K562 (cell line): ENCODE results near the gene PXN.

ENCODE experiments used
- CHD1 ChIP-seq: fragments of 200-600 bp; sonication (generic); IDR thresholded peaks from one replicate; pipeline ENCODE4 v1.6.1; 2012; ENCODE audit warnings: mild to moderate bottlenecking, moderate library complexity, low read length, inconsistent platforms
- EZH2 ChIP-seq: IDR thresholded peaks from 2 replicates; pipeline ENCODE4 v1.6.1; 2012; ENCODE audit warnings: low read depth, mild to moderate bottlenecking, inconsistent platforms, low read length, borderline replicate concordance
- FOXA3 ChIP-seq, 2 experiments: fragments of 450-650 bp in 1 of 2; sonication (generic) in 1 of 2; formaldehyde crosslinking; IDR thresholded peaks in 1 of 2; conservative IDR thresholded peaks in 1 of 2; 2 replicates each; pipeline versions ENCODE4 v1.4.0 to v1.8.0; 2020 to 2022; ENCODE audit warnings: mild to moderate bottlenecking in 2 of 2, missing genetic modification reagents in 1 of 2
- GABPA ChIP-seq: fragments of 200-800 bp; sonication (Bioruptor generic); conservative IDR thresholded peaks from 2 replicates; pipeline ENCODE4 v1.6.1; 2016; ENCODE audit warnings: low read depth, missing genetic modification characterization, missing compliant biosample characterization
- GTF2F1 ChIP-seq: IDR thresholded peaks from 2 replicates; pipeline ENCODE4 v1.6.1; 2011; ENCODE audit warnings: low read depth, low read length, improper control_type of control experiment
- HNRNPK ChIP-seq: fragments of 200-400 bp; formaldehyde crosslinking; IDR thresholded peaks from one replicate; pipeline ENCODE4 v1.6.1; 2018; ENCODE audit warnings: mild to moderate bottlenecking, low read depth, low read length; ENCODE audit not compliant: poor library complexity, severe bottlenecking
- JUND ChIP-seq, 2 experiments: IDR thresholded peaks; 2 replicates in 1 of 2; 3 replicates in 1 of 2; pipeline ENCODE4 v1.6.1; 2011; ENCODE audit warnings: borderline replicate concordance in 2 of 2, low read depth in 2 of 2, low read length in 2 of 2, improper control_type of control experiment in 1 of 2, missing biosample characterization in 1 of 2, missing genetic modification characterization in 1 of 2, missing genetic modification reagents in 1 of 2
- KLF1 ChIP-seq: fragments of 450-650 bp; IDR thresholded peaks from 2 replicates; pipeline ENCODE4 v1.6.1; 2016; ENCODE audit warnings: missing genetic modification characterization, missing compliant biosample characterization
- TBL1XR1 ChIP-seq, 2 experiments: IDR thresholded peaks; 2 replicates each; pipeline ENCODE4 v1.6.1; 2012; ENCODE audit warnings: improper control_type of control experiment in 2 of 2, low read length in 2 of 2, mild to moderate bottlenecking in 1 of 2
- YY1 ChIP-seq, 3 experiments: IDR thresholded peaks; 2 replicates each; pipeline ENCODE4 v1.6.1; 2011; ENCODE audit warnings: low read length in 2 of 3, mild to moderate bottlenecking in 2 of 3, moderate library complexity in 2 of 3, borderline replicate concordance in 1 of 3, control low read depth in 1 of 3, low read depth in 1 of 3; ENCODE audit not compliant: insufficient read depth in 3 of 3, insufficient replicate concordance in 2 of 3, control insufficient read depth in 1 of 3, insufficient read length in 1 of 3; ENCODE audit errors: extremely low read depth in 1 of 3
- ZNF41 ChIP-seq: fragments of 250-450 bp; sonication (Bioruptor Pico); conservative IDR thresholded peaks from 2 replicates; pipeline ENCODE4 v1.4.0; 2020; ENCODE audit warnings: mild to moderate bottlenecking
- TF ChIP-seq, protein P1 (sequence below): sonication (generic); formaldehyde crosslinking; IDR thresholded peaks from 2 replicates; pipeline ENCODE4 v1.5.0; 2020; ENCODE audit warnings: missing genetic modification reagents
- TF ChIP-seq, protein P2 (sequence below): fragments of 250-450 bp; sonication (Bioruptor Pico); IDR thresholded peaks from 2 replicates; pipeline ENCODE4 v1.9.0; 2021; ENCODE audit warnings: mild to moderate bottlenecking, inconsistent platforms
- TF ChIP-seq, protein P3 (sequence below), 3 experiments: fragments of 200-800 bp in 1 of 3; fragments of 250-450 bp in 1 of 3; fragments of 450-650 bp in 1 of 3; sonication (Bioruptor Pico) in 1 of 3; sonication (Bioruptor generic) in 1 of 3; formaldehyde crosslinking in 1 of 3; IDR thresholded peaks; 2 replicates each; pipeline versions ENCODE4 v1.6.1 to v1.8.0; 2016 to 2022; ENCODE audit warnings: mild to moderate bottlenecking in 2 of 3, missing genetic modification characterization in 2 of 3, missing compliant biosample characterization in 1 of 3, moderate library complexity in 1 of 3

DNA sequence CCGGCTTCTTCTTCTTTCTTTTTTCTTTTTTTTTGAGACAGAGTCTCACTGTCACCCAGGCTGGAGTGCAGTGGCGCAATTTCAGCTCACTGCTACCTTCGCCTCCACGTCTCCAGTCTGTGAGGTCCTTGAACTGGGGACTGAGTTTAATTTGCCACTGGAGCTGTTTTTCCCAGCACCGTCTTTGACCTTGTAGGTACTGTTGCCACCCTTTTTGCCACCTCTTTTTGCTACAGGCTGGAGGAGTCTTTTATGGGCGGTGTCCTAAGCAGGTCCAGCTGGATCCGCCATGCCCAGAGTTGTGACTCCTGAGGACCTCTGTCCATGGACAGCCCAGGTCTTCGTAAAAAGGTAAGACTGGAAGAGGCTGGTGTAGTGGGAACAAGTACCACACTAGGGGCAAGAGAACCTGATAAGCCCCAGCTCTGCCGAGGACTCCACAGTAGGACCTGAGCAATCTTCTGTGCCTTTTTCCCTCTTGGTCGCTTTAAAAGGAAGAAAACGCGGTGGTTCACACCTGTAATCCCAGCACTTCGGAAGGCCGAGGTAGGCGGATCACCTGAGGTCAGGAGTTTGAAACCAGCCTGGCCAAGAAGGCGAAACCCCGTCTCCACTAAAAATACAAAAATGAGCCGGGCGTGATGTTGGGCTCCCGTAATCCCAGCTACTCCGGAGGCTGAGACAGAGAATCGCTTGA, 25.2 kb upstream of the PXN start:
- TF ChIP-seq TBL1XR1 (IDR thresholded peaks at IDR 0.05; ENCODE audit: low read length in 2 of 2) (no peak; a peak in 1 of 4 replicates), EZH2 (no peak), HNRNPK (no peak), YY1 (IDR thresholded peaks at IDR 0.05; ENCODE audit: borderline replicate concordance in 1 of 3, control insufficient read depth in 1 of 3, extremely low read depth in 1 of 3, insufficient read depth in 3 of 3, insufficient read length in 1 of 3, insufficient replicate concordance in 2 of 3, low read depth in 1 of 3, low read length in 2 of 3) (no peak), GTF2F1 (no peak), JUND (IDR thresholded peaks at IDR 0.05; ENCODE audit: borderline replicate concordance, low read depth, low read length) (no peak), JUND (tag; IDR thresholded peaks at IDR 0.05; ENCODE audit: borderline replicate concordance, low read depth, low read length) (no peak), FOXA3 (CRISPR knock-in tag; conservative IDR thresholded peaks at IDR 0.05 in 1 of 2, IDR thresholded peaks at IDR 0.05 in 1 of 2) (no peak), GABPA (tag) (no peak), CHD1 (no peak), KLF1 (tag) (no peak), ZNF41 (CRISPR knock-in tag) (no peak)
- TF ChIP-seq, protein P1, sequence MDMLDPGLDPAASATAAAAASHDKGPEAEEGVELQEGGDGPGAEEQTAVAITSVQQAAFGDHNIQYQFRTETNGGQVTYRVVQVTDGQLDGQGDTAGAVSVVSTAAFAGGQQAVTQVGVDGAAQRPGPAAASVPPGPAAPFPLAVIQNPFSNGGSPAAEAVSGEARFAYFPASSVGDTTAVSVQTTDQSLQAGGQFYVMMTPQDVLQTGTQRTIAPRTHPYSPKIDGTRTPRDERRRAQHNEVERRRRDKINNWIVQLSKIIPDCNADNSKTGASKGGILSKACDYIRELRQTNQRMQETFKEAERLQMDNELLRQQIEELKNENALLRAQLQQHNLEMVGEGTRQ (CRISPR knock-in tag): no peak
- TF ChIP-seq, protein P2, sequence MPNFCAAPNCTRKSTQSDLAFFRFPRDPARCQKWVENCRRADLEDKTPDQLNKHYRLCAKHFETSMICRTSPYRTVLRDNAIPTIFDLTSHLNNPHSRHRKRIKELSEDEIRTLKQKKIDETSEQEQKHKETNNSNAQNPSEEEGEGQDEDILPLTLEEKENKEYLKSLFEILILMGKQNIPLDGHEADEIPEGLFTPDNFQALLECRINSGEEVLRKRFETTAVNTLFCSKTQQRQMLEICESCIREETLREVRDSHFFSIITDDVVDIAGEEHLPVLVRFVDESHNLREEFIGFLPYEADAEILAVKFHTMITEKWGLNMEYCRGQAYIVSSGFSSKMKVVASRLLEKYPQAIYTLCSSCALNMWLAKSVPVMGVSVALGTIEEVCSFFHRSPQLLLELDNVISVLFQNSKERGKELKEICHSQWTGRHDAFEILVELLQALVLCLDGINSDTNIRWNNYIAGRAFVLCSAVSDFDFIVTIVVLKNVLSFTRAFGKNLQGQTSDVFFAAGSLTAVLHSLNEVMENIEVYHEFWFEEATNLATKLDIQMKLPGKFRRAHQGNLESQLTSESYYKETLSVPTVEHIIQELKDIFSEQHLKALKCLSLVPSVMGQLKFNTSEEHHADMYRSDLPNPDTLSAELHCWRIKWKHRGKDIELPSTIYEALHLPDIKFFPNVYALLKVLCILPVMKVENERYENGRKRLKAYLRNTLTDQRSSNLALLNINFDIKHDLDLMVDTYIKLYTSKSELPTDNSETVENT (CRISPR knock-in tag): no peak
- TF ChIP-seq, protein P3, sequence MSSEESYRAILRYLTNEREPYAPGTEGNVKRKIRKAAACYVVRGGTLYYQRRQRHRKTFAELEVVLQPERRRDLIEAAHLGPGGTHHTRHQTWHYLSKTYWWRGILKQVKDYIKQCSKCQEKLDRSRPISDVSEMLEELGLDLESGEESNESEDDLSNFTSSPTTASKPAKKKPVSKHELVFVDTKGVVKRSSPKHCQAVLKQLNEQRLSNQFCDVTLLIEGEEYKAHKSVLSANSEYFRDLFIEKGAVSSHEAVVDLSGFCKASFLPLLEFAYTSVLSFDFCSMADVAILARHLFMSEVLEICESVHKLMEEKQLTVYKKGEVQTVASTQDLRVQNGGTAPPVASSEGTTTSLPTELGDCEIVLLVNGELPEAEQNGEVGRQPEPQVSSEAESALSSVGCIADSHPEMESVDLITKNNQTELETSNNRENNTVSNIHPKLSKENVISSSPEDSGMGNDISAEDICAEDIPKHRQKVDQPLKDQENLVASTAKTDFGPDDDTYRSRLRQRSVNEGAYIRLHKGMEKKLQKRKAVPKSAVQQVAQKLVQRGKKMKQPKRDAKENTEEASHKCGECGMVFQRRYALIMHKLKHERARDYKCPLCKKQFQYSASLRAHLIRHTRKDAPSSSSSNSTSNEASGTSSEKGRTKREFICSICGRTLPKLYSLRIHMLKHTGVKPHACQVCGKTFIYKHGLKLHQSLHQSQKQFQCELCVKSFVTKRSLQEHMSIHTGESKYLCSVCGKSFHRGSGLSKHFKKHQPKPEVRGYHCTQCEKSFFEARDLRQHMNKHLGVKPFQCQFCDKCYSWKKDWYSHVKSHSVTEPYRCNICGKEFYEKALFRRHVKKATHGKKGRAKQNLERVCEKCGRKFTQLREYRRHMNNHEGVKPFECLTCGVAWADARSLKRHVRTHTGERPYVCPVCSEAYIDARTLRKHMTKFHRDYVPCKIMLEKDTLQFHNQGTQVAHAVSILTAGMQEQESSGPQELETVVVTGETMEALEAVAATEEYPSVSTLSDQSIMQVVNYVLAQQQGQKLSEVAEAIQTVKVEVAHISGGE (CRISPR knock-in tag; IDR thresholded peaks at IDR 0.05): peak in 1 of 3 experiments; percentile 44; a peak in 1 of 6 replicates
